ENCODE data around the gene ST6GALNAC4.

The ST6GALNAC4 gene

DNA sequence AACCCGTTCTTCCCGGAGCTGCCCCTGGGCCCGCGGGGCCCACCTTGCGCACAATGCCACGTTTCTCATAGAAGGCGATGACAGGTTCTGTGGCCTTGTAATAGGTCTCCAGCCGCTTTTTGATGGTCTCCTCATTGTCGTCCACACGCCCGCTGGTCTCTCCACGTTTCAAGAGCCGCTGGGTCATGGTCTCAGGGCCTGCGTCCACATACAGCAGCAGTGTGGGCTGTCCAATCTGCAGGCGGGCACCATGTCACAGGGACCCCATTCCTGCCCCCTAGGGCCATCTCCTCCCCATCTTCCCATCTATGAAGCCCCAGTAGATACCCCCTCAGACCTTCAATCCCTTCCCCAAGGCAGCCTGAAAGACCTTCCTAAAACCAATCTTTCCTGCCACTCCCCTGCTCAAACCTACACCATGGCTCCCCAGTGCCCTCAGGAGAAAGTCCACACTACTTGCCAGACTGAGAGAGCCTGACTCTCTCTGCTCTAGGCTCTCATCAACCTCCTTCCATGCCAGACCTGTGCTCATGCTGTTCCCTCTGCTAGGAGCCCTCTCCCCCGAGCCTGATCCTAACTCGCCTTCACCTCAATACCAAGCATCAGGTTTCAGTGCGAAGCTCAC lies 48.5 kb downstream of the ST6GALNAC4 start:
- no peak for DNase-seq

DNA sequence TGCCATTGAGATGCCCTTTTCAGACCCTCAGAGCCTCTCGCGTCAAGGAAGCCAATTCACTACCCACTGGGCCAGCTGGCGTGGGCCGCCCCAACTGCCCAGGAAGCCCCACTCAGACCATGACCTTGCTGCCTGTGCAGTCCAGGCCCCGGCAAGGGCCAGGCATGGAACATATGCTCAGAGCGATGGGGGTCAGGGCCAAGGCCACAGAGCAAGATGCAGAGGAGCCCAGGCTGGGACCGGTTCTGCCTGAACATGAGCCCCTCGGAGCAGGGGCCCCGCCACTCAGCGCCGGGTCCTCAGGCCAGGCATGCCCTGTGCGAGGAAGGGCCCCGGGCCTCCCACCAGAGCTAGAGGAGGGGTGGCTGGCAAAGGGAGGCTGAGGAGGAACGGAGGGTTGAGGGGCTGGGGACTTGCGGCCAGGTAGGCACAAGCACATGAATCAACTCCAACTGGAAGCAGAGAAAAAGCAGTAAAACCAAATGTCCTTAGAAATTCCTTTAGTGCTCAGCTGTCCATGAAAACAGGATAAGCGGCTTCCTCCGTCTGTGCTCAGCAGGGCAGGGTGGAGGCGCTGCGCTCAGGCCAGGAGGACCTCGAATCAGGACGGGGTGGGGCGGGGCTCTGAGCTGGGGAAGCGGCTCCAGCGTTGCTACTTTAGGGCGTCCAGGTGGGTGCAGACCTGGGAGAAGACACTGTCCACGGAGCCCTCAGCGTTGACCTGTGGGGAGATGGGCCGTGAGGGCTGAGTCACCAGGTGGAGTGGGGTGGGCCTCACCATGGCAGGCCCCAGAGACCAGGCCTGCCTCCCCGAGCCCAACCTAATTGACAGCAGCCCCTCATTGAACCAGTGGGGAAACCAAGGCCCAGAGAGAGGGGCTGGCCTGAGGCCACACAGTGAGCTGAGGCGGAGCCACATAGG lies 49.2 kb downstream of the ST6GALNAC4 start:
- DNase-seq, result no peak

DNA sequence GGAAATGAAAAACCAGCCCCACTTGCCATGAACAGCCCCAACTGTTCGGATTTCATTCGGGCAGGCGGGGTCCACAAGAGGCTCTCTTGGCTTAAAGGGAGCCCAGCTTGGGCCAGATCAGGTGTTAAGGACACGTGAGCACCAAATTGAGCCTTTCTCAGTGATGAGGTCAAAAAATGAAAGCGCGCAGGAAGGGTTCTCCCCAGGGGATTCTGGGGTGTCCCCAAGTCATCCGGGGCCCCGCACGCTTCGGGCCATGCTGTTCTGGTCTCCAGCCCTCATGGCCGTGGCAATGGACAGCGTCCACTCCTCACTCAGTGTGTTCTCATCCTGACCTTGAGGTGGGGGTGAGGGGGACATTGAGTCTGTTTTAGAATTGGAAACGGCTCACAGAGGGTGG lies 50.3 kb downstream of the ST6GALNAC4 start:
- DNase-seq, result no peak

DNA sequence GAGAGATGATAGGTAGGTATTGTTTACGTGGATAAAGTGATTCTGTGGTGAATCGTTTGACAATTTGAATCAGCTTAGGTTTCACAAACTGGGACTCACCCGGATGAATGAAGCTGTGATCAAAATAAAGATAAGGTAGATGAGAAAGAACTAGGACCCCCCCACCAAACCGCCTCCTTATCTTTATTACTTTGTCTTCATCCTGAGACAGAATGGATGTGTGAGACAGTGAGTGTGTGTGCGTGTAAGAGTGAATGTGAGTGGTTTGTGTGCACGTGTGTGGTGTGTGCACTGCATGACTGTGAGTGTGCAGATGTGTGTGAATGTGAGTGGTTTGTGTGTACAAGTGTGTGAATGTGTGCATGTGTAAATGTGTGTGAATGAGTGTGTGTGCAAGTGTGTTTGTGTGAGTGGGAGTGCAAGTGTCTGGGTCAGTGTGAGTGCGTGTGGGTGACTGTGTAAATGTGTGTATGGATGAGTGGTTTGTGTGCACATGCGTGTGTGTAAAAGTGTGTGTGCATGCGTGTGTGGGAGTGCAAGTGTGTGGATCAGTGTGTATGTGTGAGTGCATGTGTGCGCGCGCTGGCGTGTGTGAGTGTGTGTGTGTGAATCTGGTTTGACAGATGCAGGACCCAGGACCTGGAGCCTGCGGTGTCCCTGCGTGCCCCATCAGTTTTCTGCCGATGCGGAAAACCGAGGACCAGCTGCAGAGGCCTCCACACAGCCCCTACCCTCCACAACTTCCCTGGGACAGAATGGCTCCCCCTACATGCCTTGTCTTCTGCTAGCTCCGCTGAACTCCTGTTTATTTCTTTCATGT lies 51.0 kb downstream of the ST6GALNAC4 start:
- DNase-seq, result peak in 1 of 2 donors; percentile 23

DNA sequence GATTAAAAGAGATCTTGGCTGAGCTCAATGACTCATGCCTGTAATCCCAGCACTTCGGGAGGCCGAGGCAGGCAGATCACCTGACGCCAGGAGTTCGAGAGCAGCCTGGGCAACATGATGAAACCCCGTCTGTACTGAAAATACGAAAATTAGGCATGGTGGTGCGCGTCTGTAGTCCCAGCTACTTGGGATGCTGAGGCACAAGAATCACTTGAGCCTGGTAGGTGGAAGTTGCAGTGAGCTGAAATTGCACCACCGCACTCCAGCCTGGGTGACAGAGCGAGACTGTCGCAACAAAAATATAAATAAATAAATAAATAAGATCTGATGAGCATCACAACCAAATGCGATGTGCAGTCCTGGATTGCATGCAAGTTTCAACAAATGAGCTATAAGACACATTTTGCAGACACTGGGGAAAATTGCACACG lies 53.6 kb downstream of the ST6GALNAC4 start:
- no peak for DNase-seq

DNA sequence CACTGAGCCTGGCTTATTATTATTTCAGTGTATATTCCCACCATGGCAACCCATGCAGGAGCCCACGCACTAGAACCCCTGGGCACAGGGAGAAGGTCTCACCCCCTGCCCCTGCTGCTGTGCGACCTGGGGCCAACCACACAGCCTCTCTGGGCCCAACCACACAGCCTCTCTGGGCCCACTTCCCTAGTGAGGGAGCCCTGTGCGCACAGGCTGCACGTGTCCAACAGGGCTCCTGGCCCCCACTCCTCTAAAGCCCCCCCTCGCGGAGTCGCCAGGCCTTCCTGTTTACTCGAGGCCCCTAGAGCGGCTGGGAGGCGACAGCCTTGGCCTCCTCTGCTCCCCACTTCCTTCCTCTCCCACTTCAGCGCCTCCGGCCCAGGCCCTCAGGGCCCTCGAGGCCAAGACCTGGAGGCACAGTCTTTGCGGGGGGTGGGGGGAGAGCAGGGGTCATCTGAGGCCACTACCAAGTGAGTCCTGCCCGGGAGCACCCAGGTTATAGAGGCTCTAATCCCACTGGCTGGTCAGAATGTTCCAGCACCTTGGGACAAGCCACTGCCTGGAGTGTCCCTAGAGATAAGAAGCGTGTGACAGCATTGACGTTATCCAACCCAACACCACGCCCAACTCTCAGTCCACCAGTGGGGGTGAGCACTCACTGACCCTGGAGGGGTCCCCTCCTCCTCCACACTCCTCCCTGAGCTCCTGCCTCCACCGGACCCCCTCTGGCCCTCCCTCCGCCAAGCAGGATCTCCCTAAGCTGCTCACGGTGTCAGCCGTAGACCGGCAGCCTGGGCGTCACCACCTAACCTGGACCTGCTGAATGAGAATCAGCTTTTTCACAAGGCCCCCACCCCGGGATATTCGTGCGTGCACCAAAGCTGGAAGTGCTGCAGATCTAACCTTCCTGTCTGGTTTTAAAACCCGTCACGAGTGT lies 54.5 kb downstream of the ST6GALNAC4 start:
- peak; percentile 33 to 96 for DNase-seq

DNA sequence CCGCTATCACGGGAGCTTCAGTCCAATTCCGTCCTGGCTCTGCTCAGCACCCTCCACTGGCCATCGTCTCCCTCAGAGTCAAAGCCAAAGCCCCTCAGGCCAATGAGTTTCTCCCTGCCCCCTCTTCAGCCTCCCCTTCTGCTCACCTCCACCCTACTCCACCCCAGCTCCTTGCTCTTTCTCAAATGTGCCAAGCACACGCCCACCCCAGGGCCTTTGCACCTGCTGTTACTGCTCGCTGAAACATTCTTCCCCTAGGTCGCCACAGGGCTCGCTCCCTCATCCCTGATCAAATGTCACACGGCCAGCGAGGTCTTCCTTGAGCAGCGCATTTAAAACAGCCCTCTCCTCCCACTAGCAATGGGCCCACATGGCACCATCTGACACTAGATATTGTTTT lies 56.1 kb downstream of the ST6GALNAC4 start:
- no peak for DNase-seq

DNA sequence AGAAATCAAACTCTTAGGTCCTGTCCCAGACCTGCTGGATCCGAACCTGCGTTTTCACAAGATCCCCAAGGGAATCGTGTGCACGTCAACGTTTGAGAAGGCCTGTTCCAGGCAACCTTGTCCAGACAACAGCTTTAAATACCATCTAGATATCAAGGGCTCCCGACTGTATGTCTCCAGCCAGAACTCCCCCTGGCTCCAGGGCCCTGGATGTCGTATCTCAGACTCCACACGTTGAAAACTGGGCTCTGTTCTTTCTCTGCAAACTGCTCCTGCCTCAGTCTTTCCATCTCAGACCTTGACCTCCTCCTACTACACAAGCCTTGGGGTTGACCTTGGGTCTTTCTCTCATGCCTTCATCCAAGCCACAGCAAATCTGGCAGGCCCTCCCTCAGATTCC lies 56.6 kb downstream of the ST6GALNAC4 start:
- no peak for DNase-seq

DNA sequence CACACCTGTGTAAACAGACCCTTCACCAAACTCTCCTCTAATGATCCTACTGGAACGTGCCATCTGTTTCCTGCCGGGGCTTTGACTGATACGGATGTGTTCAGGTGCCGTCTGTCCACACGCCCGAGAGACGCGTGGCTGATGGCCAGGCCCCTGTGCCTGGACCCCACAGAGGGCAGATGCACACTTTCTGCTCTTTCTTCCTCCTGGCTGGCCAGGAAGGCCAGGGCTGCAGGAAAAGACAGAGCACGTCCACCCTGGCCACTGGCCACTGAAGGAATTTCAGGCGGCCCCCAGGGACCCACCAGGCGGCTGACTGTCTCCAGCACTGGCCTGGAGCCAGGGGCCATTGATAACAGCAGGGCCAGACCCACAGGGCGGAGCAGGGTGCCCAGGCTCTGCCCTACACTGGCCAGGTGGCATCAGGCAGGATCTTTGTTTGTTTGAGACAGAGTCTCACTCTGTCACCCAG lies 58.8 kb downstream of the ST6GALNAC4 start:
- no peak for DNase-seq
